Esophagus (tissue), 2 donors: ENCODE measurements around the gene TPST2. TPM values are rescaled to one million over a fixed set of nuclear protein-coding genes. Genes with fewer than 3 reads are reported as not detected.

Source experiments
- H3K27ac ChIP-seq, 2 donors: one replicate each; pipeline ENCODE4 v1.5.1; 2013; ENCODE audit warnings: low read depth in 2 of 2, mild to moderate bottlenecking in 2 of 2, inconsistent platforms in 1 of 2, low read length in 1 of 2, moderate library complexity in 1 of 2
- H3K27me3 ChIP-seq, 2 donors: one replicate each; pipeline ENCODE4 v1.6.1; 2013; ENCODE audit warnings: low read length in 2 of 2, control low read depth in 1 of 2, mild to moderate bottlenecking in 1 of 2; ENCODE audit not compliant: insufficient read depth in 2 of 2, control insufficient read depth in 1 of 2
- H3K36me3 ChIP-seq, 2 donors: one replicate each; pipeline ENCODE4 v1.6.1; 2013; ENCODE audit warnings: low read length in 1 of 2; ENCODE audit not compliant: control insufficient read depth in 2 of 2, insufficient read depth in 2 of 2
- H3K4me1 ChIP-seq, 2 donors: one replicate each; pipeline ENCODE4 v1.6.1; 2013; ENCODE audit warnings: low read length in 1 of 2; ENCODE audit not compliant: control insufficient read depth in 2 of 2, insufficient read depth in 2 of 2
- H3K4me3 ChIP-seq, 2 donors: one replicate each; pipeline ENCODE4 v1.5.1; 2013; ENCODE audit warnings: low read length in 2 of 2, mild to moderate bottlenecking in 2 of 2, low read depth in 1 of 2, moderate library complexity in 1 of 2
- H3K9me3 ChIP-seq, 2 donors: one replicate each; pipeline ENCODE4 v1.6.1; 2013; ENCODE audit warnings: mild to moderate bottlenecking in 2 of 2, low read depth in 1 of 2, low read length in 1 of 2, moderate library complexity in 1 of 2; ENCODE audit not compliant: control insufficient read depth in 2 of 2, insufficient read depth in 1 of 2
- WGBS, 2 donors: extraction: QIAGEN DNeasy Blood & Tissue Kit; methylation state at CpG; one replicate each; pipeline ENCODE4 v1.1.7; 2013; 5-methylcytosine and 5-hydroxymethylcytosine counted together
- polyA plus RNA-seq, 2 donors: library from polyadenylated mRNA; stranded (reverse); fragments of 200-250 nt; gene quantifications; one replicate each; pipeline ENCODE4 v1.2.3, GENCODE V29; 2013
- donor health status: healthy with polysubstance abuse.
- donor health status: Bipolar disorder and iron deficiency.

Gene TPST2
- polyA plus RNA-seq = 10 to 100 TPM in 1 of 2 donors, 1 to 10 TPM in 1; 7.6 to 12.6 TPM

DNA sequence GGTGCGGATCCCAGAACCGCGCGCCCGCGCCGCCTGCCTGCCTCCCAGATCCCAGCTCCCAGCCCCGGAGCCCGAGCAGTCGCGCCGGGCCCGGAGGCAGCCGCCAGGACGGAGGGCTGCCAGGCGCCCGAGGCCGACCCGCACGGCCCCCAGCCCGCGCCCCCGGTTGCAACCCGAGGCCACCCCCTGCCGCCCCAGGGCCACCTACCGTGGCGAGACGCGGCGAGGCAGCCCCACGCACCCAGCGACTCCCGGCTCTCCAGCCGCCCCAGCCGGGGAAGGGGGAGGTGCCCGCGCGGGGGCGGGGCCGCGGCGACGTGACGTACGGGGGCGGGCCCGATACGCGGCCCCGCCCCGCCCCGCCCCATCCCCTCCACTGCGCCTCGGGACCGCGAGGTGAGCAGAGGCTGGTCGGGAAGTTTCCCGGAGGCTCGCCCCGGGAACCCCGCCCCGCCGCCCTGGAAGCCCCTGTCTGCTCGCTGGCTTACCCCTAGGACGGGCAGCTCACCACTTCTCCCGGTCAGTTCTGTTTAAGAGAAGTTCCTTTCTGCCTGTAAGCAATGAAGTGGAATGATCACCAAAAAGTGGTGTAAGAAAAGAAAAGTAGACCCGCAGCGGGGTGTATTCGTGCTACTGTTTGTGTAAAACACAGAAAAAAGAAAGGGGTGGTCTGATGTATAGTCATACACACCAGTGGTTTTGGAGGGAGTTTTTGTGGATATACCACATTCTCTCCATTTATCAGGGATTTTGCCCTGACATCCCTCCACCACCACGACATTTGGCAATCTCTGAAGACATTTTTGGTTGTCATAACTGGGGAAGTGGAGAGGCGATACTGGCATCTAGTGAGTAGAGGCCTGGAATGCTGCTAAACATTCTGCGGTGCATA lies at the start of gene TPST2:
TSS of gene TPST2 (minus strand) at position 288 of the 892 bp plus-strand sequence. CDS start 48,502 bp downstream, outside the sequence.
- 1% methylated on average over 52 to 72 of the region's 72 CpGs for WGBS, 2 donors
- Histone ChIP-seq H3K27me3 (no peaks in the 10 kb centered on the region), H3K4me1 (peaks cover 6 to 14% of the 10 kb centered on the region in 2 donors)

DNA sequence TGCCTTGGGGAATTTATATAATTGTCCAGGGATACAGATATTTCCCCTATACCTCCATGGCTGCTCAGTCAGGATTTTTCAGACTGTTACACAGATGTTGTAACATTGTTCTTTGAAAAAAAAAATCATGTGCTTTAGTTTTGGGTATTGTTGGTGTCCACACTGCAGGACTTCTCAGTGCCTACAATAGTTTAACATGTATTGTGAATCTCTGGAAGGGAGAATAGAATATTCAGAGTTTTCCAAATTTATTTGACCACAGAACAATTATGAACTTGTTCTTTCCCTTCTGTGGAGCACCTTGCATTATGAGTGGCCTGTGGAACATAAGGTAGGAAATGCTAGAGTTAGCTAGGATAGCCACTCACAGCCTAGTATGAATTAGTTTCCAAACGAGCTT lies 46.4 kb upstream of the TPST2 start:
- Histone ChIP-seq H3K4me1 (no peaks in the 10 kb centered on the region), H3K4me3 (no peak overlapping the region), H3K27ac (no peak overlapping the region), H3K27me3 (no peaks in the 10 kb centered on the region), H3K9me3 (no peaks in the 10 kb centered on the region), H3K36me3 (no peaks in the 10 kb centered on the region)
- 34 to 50% methylated on average over 1 of the region's 1 CpG for WGBS, 2 donors

More for the DNA sequence above, at the start of gene TPST2:
- Histone ChIP-seq H3K36me3 (no peaks in the 10 kb centered on the region), H3K9me3 (no peaks in the 10 kb centered on the region), H3K4me3 (peak within 1 kb of the TSS; percentile 80 to 89), H3K27ac (peak within 1 kb of the TSS; percentile 78 to 83)

DNA sequence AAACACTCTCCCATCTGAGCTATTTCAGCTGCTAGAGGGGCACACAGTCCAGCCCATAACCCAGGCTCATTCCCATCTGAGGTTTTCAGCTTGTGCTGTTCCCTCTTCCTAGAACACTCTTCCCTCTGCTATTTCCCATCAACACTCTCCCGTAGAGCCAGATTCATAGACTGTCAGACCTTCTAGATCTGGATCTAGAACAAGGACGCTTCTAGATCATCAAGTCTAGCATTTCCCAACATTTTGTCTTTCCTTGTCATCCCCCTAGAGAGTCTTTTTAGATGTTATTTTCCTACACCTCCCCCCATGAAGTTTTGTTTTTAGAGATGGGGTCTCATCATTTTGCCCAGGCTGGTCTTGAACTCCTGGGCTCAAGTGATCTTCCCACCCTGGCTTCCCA lies 45.2 kb upstream of the TPST2 start:
- Histone ChIP-seq H3K4me3 (no peak overlapping the region), H3K27ac (no peak overlapping the region), H3K4me1 (no peaks in the 10 kb centered on the region), H3K27me3 (no peaks in the 10 kb centered on the region), H3K9me3 (no peaks in the 10 kb centered on the region), H3K36me3 (no peaks in the 10 kb centered on the region)
- WGBS, 2 donors = 87 to 89% methylated on average over 2 of the region's 2 CpGs

DNA sequence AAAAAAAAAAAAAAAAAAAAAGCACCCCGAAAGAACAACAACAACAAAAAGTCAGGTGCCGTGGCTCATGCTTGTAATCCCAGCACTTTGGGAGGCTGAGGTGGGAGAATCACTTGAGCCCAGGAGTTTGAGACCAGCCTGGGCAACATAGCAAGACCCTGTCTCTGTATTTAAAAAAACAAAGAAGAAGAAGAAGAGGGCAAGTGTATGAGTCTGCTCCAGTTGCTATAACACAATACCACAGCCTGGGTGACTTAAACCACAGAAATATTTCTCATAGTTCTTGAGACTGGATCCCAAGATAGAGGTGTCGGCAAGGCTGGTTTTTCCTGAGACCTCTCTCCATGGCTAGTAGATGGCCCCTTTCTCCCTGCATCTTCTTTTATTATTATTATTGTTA lies 44.3 kb upstream of the TPST2 start:
- Histone ChIP-seq H3K27ac (no peak overlapping the region), H3K4me3 (no peak overlapping the region), H3K36me3 (no peaks in the 10 kb centered on the region), H3K27me3 (no peaks in the 10 kb centered on the region), H3K9me3 (no peaks in the 10 kb centered on the region), H3K4me1 (no peaks in the 10 kb centered on the region)
- WGBS, 2 donors = 90 to 95% methylated on average over 3 of the region's 3 CpGs

DNA sequence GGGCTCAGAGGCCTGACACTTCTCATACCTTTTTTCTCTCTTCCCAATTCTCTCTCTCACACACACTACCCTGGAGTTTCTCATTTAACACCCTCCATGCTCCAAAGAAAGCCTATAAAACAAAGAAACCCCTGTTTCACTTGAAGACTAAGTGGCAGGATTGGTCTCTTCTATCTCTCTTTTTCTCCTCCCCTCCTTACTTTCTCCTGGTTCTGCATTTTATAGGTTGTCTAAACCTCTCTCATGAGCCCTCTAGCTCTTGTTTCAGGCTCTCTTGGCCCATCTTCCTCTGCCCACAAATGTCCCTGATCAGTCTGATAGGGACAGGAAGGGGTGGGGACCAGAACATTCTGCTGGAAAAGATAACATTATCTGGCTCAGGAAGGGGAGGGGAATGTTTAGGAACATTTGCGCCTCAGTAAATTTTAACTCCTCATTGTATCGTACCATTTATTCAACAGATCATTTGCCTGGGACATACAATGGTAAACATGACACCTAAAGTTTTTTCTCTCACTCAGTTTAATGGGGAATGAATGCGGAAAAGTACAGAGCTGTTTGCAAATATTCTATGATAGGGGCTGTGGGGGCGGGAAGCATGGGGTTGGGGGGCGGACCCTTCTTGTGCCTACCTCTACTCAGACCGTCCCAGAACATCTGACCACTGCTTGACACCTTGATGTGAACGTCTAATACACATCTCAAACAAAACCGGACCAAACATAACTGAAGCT lies 42.7 kb upstream of the TPST2 start:
- Histone ChIP-seq H3K4me3 (no peak overlapping the region), H3K27ac (no peak overlapping the region), H3K36me3 (no peaks in the 10 kb centered on the region), H3K4me1 (no peaks in the 10 kb centered on the region), H3K27me3 (no peaks in the 10 kb centered on the region), H3K9me3 (peaks cover 0 to 4% of the 10 kb centered on the region in 2 donors)
- 51 to 60% methylated on average over 8 of the region's 8 CpGs for WGBS, 2 donors

DNA sequence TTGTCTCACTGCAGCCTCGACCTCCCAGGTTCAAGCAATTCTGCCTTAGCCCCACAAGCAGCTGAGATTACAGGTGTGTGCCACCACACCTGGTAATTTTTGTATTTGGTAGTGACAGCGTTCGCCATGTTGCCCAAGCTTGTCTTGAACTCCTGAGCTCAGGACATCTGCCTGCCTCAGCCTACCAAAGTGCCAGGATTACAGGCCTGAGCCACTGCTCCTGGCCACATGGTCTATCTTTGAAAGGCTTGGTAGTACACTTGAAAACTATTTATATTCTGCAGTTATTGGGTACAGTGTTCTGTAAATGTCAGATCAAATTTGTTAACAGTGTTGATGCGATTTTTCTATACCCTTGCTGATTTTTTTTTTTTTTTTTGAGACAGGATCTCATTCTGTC lies 41.4 kb upstream of the TPST2 start:
- H3K4me1 ChIP-seq = no peaks in the 10 kb centered on the region
- no peaks in the 10 kb centered on the region for H3K36me3 ChIP-seq
- 95% methylated on average over 4 of the region's 4 CpGs for WGBS, 2 donors

DNA sequence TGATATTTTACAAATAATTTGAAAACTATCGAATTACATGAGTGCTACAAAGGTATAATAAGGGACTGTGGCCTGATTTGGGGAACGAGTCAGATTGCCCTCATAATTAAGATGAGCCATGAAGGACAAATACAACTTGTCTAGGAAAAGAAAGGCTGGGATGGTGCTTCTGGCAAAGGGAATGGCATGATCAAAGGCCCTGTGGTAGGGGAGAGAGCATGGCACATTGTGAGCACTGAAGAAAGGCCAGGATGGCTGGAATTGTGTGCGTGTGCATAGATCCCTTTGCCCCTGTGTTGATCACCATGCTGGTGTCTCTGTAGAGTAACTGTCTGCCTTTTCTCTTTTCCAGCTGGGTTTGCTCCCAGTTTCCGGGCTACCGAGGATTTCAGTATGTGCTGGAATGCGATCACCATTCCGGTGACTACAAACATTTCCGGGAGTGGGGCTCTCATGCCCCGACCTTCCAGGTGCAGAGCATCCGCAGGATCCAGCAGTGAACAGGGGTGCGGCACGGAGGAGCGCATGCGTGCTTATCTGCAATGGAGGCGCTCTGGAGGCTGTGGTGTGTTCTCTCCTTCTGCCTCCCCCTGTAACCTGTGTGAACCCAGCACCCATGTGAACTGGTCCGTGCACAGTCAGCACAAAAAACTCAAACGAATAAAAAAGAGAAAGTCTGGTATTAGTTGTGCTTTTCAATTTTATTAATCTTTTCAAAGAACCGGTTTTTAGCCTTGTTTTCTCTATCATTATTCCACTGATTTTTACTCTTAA lies 40.2 kb upstream of the TPST2 start:
- WGBS, 2 donors = 89 to 93% methylated on average over 18 of the region's 18 CpGs
- H3K27me3 ChIP-seq = no peaks in the 10 kb centered on the region
- H3K36me3 ChIP-seq = no peaks in the 10 kb centered on the region
- H3K4me3 ChIP-seq = no peak overlapping the region
- H3K4me1 ChIP-seq = no peaks in the 10 kb centered on the region
- no peak overlapping the region for H3K27ac ChIP-seq
- H3K9me3 ChIP-seq = peaks cover 0 to 4% of the 10 kb centered on the region in 2 donors

More for the DNA sequence above, 41.4 kb upstream of the TPST2 start:
- Histone ChIP-seq H3K4me3 (no peak overlapping the region), H3K27ac (no peak overlapping the region), H3K27me3 (no peaks in the 10 kb centered on the region), H3K9me3 (peaks cover 0 to 4% of the 10 kb centered on the region in 2 donors)

DNA sequence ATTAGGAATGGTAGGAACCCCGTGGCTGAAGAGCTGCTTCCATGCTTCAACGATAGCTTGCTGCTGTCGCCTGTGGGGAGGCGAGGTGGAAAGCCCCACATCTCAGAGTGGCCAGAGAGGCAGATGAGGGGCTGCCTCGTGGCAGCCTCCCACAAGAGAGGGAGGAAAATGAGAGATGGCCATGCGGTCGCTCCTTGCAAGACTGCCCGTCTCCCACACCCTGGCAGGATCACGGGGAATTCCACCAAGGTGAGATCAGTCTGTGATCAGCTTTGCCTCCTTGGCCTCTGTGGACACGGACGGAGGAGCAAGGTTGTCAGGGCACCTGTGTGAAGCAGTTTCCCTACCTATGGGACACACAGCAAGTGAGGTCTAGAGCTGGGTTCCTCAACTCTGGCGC lies 34.9 kb upstream of the TPST2 start:
- Histone ChIP-seq H3K9me3 (peaks cover 0 to 4% of the 10 kb centered on the region in 2 donors), H3K4me1 (no peaks in the 10 kb centered on the region), H3K27me3 (no peaks in the 10 kb centered on the region), H3K36me3 (no peaks in the 10 kb centered on the region), H3K4me3 (no peak overlapping the region), H3K27ac (no peak overlapping the region)
- WGBS, 2 donors = 81 to 82% methylated on average over 12 of the region's 12 CpGs

DNA sequence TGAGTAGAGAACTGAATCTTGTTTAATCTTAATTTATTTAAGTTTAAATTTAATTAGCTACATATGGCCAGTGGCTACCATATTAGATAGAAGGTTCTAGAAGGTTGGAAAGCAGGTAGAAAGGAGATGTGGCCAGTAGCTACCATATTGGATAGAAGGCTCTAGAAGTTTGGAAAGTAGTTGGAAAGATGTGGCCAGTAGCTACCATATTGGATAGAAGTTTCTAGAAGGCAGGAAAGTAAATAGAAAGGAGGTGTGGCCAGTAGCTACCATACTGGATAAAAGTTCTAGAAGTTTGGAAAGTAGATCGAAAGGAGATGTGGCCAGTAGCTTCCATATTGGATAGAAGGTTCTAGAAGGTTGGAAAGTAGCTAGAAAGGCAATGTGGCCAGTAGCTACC lies 34.1 kb upstream of the TPST2 start:
- H3K36me3 ChIP-seq = no peaks in the 10 kb centered on the region
- H3K9me3 ChIP-seq = peaks cover 0 to 4% of the 10 kb centered on the region in 2 donors
- H3K4me1 ChIP-seq = no peaks in the 10 kb centered on the region
- H3K4me3 ChIP-seq = no peak overlapping the region
- 91 to 92% methylated on average over 1 of the region's 1 CpG for WGBS, 2 donors
- no peaks in the 10 kb centered on the region for H3K27me3 ChIP-seq
- no peak overlapping the region for H3K27ac ChIP-seq
